MM.1S (cell line): ENCODE data around the gene CCDC77.

Experiments
- EZH2 ChIP-seq: fragments of 300-600 bp; sonication (generic); optimal IDR thresholded peaks from 2 replicates; pipeline ENCODE3; 2017; ENCODE audit warnings: low read depth, mild to moderate bottlenecking, antibody characterized with exemption, low read length, mixed read lengths
- TF ChIP-seq, protein P1 (sequence below): fragments of 300-600 bp; sonication (generic); IDR thresholded peaks from 2 replicates; pipeline ENCODE4 v1.5.1; 2016; ENCODE audit warnings: antibody characterized with exemption, low read length, mixed read lengths

DNA sequence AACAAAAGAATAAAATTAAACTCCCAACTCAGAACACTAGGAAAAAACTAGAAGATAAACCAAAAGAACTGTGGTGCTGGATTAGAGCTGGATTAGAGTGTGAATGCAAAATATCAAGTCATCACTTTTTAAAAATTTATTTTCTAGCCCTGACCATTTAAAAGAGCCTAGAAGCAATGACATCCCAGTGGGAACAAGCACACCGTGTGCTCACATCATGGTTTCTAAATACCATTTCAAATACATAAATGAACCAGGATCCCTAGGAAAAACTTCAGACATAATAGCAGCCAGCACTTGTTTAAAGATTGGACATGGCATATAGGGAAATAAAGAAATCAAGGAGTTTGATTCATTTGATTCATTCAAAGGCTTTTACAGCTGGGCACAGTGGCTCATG lies 42.4 kb upstream of the CCDC77 start:
- TF ChIP-seq, protein P1, sequence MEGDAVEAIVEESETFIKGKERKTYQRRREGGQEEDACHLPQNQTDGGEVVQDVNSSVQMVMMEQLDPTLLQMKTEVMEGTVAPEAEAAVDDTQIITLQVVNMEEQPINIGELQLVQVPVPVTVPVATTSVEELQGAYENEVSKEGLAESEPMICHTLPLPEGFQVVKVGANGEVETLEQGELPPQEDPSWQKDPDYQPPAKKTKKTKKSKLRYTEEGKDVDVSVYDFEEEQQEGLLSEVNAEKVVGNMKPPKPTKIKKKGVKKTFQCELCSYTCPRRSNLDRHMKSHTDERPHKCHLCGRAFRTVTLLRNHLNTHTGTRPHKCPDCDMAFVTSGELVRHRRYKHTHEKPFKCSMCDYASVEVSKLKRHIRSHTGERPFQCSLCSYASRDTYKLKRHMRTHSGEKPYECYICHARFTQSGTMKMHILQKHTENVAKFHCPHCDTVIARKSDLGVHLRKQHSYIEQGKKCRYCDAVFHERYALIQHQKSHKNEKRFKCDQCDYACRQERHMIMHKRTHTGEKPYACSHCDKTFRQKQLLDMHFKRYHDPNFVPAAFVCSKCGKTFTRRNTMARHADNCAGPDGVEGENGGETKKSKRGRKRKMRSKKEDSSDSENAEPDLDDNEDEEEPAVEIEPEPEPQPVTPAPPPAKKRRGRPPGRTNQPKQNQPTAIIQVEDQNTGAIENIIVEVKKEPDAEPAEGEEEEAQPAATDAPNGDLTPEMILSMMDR: no peak
- TF ChIP-seq EZH2: no peak
